Testis (tissue), 2 donors: Measurements from ENCODE around the gene RIMS3.

ENCODE experiments used
- CTCF ChIP-seq, 3 experiments: fragments of 450-650 bp in 2 of 3; fragments of 200-600 bp in 1 of 3; sonication (generic) in 1 of 3; IDR thresholded peaks; one replicate each; pipeline ENCODE4 v1.5.1; 2016 to 2019; ENCODE audit warnings: antibody characterized with exemption in 3 of 3, mild to moderate bottlenecking in 2 of 3, moderate library complexity in 1 of 3
- POLR2A ChIP-seq: fragments of 450-650 bp; IDR thresholded peaks from one replicate; pipeline ENCODE4 v1.6.1; 2017; ENCODE audit warnings: antibody characterized with exemption, mild to moderate bottlenecking, moderate library complexity

GRCh38 chr1:40593449-40594186, 71.9 kb downstream of the RIMS3 start:
- TF ChIP-seq CTCF (IDR thresholded peaks at IDR 0.05) (no peak), POLR2A (no peak)
